OCI-LY1 (cell line): ENCODE measurements around the gene ALDH3B2.

Experiments
- H2AFZ ChIP-seq: fragments of 200-600 bp; sonication (generic), shearing (Covaris generic); 2 replicates; pipeline ENCODE4 v1.6.0; 2014; ENCODE audit warnings: antibody characterized with exemption, mild to moderate bottlenecking, low read length
- H3F3A ChIP-seq: fragments of 200-600 bp; sonication (generic), shearing (Covaris generic); 2 replicates; pipeline ENCODE4 v1.6.0; 2014; ENCODE audit warnings: mild to moderate bottlenecking, antibody characterized with exemption, low read length, moderate library complexity; ENCODE audit not compliant: insufficient read depth
- H3K27ac ChIP-seq: fragments of 200-600 bp; sonication (generic); 2 replicates; pipeline ENCODE4 v1.5.1; 2014; ENCODE audit warnings: low read length, mixed run types, mild to moderate bottlenecking, low read depth; ENCODE audit not compliant: poor library complexity, severe bottlenecking
- H3K27me3 ChIP-seq: fragments of 200-600 bp; sonication (generic); 2 replicates; pipeline ENCODE4 v1.6.0; 2014; ENCODE audit warnings: antibody characterized with exemption, mild to moderate bottlenecking, low read length, moderate library complexity; ENCODE audit not compliant: insufficient read depth
- H3K36me3 ChIP-seq: fragments of 200-600 bp; sonication (generic); 2 replicates; pipeline ENCODE4 v1.6.1; 2014; ENCODE audit warnings: mild to moderate bottlenecking, antibody characterized with exemption, low read length, moderate library complexity, mixed read lengths; ENCODE audit not compliant: insufficient read depth
- H3K4me1 ChIP-seq: fragments of 200-600 bp; sonication (generic); 2 replicates; pipeline ENCODE4 v1.5.1; 2014; ENCODE audit warnings: mild to moderate bottlenecking, low read length, moderate library complexity; ENCODE audit not compliant: insufficient read depth, severe bottlenecking
- H3K4me2 ChIP-seq: fragments of 200-600 bp; sonication (generic), shearing (Covaris generic); 2 replicates; pipeline ENCODE4 v1.6.1; 2014; ENCODE audit warnings: low read length
- H3K4me3 ChIP-seq: fragments of 200-600 bp; sonication (generic); 2 replicates; pipeline ENCODE4 v1.5.1; 2014; ENCODE audit warnings: low read length, low read depth, mild to moderate bottlenecking, mixed read lengths; ENCODE audit not compliant: poor library complexity, severe bottlenecking
- H3K79me2 ChIP-seq: fragments of 200-600 bp; shearing (Covaris generic); 2 replicates; pipeline ENCODE4 v1.6.1; 2016; ENCODE audit warnings: mixed run types, low read length, mixed read lengths; ENCODE audit not compliant: insufficient read depth
- H3K9ac ChIP-seq: fragments of 200-600 bp; sonication (generic), shearing (Covaris generic); 2 replicates; pipeline ENCODE4 v1.6.1; 2014; ENCODE audit warnings: mild to moderate bottlenecking, low read length, mixed read lengths
- H3K9me2 ChIP-seq: fragments of 200-600 bp; sonication (generic), shearing (Covaris generic); 2 replicates; pipeline ENCODE4 v1.6.1; 2014; ENCODE audit warnings: low read depth, mild to moderate bottlenecking, low read length, mixed read lengths
- H3K9me3 ChIP-seq: fragments of 200-600 bp; shearing (Covaris generic); 2 replicates; pipeline ENCODE4 v1.6.1; 2014; ENCODE audit warnings: low read length, mixed read lengths
- H4K20me1 ChIP-seq: fragments of 200-600 bp; sonication (generic), shearing (Covaris generic); 2 replicates; pipeline ENCODE4 v1.6.0; 2016; ENCODE audit warnings: mild to moderate bottlenecking, low read length; ENCODE audit not compliant: insufficient read depth
- EZH2 ChIP-seq: fragments of 200-600 bp; sonication (generic), shearing (Covaris generic); IDR thresholded peaks from 2 replicates; pipeline ENCODE4 v1.8.0; 2017; ENCODE audit warnings: borderline replicate concordance, mixed run types, mild to moderate bottlenecking, antibody characterized with exemption, low read length, moderate library complexity, mixed read lengths
- TF ChIP-seq, protein P1 (sequence below): fragments of 200-600 bp; sonication (generic), shearing (Covaris generic); IDR thresholded peaks from 2 replicates; pipeline ENCODE4 v1.5.1; 2017; ENCODE audit warnings: mild to moderate bottlenecking, antibody characterized with exemption, low read length, moderate library complexity, mixed read lengths

ALDH3B2 gene

GRCh38 chr11:67636962-67637361 lies 37.5 kb downstream of the ALDH3B2 start:
- H3K9me3 ChIP-seq = no peaks in the 10 kb centered on the region
- peaks cover 9% of the 10 kb centered on the region; the same call in 1 of the 2 replicates for H3K27me3 ChIP-seq
- no peaks in the 10 kb centered on the region for H3K4me1 ChIP-seq
- TF ChIP-seq, protein P1, sequence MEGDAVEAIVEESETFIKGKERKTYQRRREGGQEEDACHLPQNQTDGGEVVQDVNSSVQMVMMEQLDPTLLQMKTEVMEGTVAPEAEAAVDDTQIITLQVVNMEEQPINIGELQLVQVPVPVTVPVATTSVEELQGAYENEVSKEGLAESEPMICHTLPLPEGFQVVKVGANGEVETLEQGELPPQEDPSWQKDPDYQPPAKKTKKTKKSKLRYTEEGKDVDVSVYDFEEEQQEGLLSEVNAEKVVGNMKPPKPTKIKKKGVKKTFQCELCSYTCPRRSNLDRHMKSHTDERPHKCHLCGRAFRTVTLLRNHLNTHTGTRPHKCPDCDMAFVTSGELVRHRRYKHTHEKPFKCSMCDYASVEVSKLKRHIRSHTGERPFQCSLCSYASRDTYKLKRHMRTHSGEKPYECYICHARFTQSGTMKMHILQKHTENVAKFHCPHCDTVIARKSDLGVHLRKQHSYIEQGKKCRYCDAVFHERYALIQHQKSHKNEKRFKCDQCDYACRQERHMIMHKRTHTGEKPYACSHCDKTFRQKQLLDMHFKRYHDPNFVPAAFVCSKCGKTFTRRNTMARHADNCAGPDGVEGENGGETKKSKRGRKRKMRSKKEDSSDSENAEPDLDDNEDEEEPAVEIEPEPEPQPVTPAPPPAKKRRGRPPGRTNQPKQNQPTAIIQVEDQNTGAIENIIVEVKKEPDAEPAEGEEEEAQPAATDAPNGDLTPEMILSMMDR = no peak
- TF ChIP-seq EZH2 = no peak
- no peaks in the 10 kb centered on the region for H4K20me1 ChIP-seq
- H3K9me2 ChIP-seq = no peaks in the 10 kb centered on the region
- H2AFZ ChIP-seq = no peak overlapping the region
- H3K36me3 ChIP-seq = no peaks in the 10 kb centered on the region
- H3K4me2 ChIP-seq = no peak overlapping the region
- H3K79me2 ChIP-seq = no peaks in the 10 kb centered on the region
- H3F3A ChIP-seq = no peaks in the 10 kb centered on the region
- no peak overlapping the region for H3K4me3 ChIP-seq
- no peak overlapping the region for H3K9ac ChIP-seq
- H3K27ac ChIP-seq = no peak overlapping the region

DNA sequence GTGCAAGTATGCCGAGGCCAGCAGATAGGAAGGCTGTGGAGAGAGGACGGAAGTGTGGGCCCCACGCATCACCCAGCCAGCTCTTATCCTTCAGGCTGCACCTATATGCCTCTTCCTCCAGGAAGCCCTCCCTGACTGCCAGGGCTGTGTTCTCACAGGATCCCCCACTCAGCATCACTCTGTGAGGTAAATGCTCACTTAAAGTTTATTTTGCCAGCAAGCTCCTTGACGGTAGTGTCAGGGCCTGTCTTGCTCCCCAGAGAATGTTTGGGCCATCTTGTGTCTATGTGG lies 39.2 kb downstream of the ALDH3B2 start:
- Histone ChIP-seq H3K9me2 (no peaks in the 10 kb centered on the region), H4K20me1 (no peaks in the 10 kb centered on the region), H3K4me3 (no peak overlapping the region), H3K79me2 (no peaks in the 10 kb centered on the region), H3K27me3 (peaks cover 9% of the 10 kb centered on the region; the same call in 1 of the 2 replicates), H3F3A (no peaks in the 10 kb centered on the region), H3K36me3 (no peaks in the 10 kb centered on the region), H2AFZ (no peak overlapping the region), H3K4me1 (peaks cover 6% of the 10 kb centered on the region), H3K9me3 (no peaks in the 10 kb centered on the region), H3K9ac (no peak overlapping the region), H3K4me2 (no peak overlapping the region), H3K27ac (no peak overlapping the region)
- TF ChIP-seq, protein P1 = no peak

GRCh38 chr11:67634366-67635230 lies 39.8 kb downstream of the ALDH3B2 start:
- Histone ChIP-seq H3K4me2 (no peak overlapping the region), H3K36me3 (no peaks in the 10 kb centered on the region), H3K9me2 (no peaks in the 10 kb centered on the region), H3F3A (no peaks in the 10 kb centered on the region), H4K20me1 (no peaks in the 10 kb centered on the region), H2AFZ (no peak overlapping the region), H3K9me3 (no peaks in the 10 kb centered on the region), H3K4me1 (peaks cover 6% of the 10 kb centered on the region), H3K27me3 (peaks cover 9% of the 10 kb centered on the region; the same call in 1 of the 2 replicates), H3K27ac (no peak overlapping the region), H3K79me2 (no peaks in the 10 kb centered on the region), H3K9ac (no peak overlapping the region), H3K4me3 (no peak overlapping the region)
- TF ChIP-seq, protein P1 = no peak
- no peak for TF ChIP-seq EZH2
